Kasumi-1 (cell line): ENCODE measurements around the gene COMT.
"Not testable (repeated sequence)": the region's sequence is repeated elsewhere in the genome, so short reads cannot be mapped to it uniquely, and the experiment has no call there.

Experiments
- DNase-seq, 2 experiments: peaks; one replicate each; lab custom pipeline; 2025; lab: John Stamatoyannopoulos, UW

COMT gene

DNA sequence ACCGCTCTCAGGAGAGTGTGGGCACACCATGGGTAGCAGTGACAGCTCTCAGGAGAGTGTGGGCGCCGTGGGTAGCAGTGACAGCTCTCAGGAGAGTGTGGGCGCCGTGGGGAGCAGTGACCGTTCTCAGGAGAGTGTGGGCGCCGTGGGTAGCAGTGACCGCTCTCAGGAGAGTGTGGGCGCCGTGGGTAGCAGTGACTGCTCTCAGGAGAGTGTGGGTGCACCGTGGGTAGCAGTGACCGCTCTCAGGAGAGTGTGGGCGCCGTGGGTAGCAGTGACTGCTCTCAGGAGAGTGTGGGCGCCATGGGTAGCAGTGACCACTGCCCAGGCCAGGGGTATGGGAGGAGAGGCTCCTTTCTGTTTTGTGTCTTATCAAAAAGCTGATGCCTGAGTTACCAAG, 33.7 kb upstream of the COMT start:
- DNase-seq = not testable (repeated sequence)

DNA sequence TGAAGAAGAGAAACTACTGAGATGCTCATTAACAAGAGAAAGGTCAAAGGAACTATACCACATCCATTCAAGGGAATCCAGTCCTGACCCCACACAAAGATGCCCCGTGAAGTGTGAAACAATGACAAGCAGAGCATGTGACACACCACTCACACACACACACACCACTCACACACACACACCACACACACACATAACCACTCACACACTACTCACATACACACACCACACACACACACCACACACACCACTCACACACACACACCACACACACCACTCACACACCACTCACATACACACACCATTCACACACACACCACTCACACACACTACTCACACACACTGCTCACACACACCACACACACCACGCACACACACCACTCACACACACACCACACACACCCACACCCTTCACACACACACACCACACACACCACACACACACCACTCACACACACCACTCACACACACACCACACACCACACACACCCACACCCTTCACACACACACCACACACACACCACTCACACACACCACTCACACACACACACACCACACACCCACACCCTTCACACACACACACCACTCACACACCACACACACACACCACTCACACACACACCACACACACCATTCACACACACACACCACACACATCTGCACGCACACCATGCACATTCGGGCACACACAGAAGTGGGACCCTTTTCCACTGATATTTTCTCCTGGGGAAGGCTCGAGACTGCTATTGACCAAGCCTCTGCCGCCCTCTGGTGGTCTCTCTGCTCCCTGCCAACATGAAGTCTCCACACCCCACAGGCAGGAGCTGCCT, 32.0 kb upstream of the COMT start:
- peak; percentile 80 to 91 for DNase-seq

DNA sequence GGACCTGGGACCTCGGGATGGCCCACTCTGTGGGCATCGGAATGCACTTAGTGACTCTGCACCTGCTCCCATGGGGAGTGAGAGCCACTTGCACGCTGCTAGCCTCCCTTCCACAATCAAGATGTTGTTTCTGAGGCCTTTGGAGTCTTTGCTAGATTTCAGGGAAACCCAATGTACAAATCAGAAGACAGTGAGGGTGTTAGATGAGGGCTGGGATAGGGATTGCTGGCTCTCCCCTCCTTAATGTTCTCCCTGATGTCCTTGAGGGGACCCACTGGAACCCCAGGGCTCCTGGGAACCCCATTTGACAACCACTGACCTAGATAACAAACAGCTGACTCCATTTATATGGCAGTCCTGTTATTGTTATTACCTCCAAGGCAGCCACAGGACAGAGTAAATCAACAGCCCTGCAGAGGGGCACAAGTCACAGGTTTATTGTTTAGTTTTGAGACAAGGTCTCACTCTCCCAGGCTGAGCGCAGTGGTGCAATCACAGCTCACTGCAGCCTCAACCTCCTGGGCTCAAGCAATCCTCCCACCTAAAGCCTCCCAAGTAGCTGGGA, 31.3 kb upstream of the COMT start:
- DNase-seq = no peak

DNA sequence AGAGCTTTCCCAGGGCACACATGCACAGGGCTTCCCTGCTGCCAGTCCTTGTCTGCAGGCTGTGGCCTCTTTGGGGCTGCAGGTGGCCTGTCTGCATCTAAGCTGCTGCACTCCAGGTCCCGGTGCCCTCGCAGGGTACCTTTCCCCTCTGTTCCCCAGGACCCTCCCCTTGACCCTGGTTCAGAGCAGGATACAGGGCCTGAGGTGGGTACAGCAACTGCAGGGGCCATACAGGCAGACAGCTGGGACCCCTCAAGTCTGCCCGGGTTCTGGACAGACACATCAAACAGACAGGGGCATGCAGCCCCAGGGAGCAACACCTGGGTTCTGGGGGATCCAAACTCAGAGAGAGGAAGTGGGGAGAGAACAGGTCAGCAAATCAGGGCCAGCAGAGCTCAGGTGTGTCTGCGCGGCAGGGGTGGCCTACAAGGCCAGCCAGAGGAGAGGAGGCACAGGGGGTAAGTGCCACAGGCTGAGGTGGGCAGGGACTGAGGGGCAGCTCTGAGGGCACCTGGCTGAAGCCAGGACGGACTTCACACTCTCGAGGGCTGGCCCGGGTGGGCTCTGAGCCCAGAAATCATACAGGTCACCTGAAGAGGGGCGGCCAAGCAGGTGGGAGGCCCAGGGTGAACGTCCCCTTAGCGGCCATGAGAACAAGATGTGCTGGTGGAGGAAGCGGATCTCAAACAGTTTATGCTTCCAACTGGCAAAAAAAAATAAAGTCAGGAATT, 29.9 kb upstream of the COMT start:
- DNase-seq = no peak

DNA sequence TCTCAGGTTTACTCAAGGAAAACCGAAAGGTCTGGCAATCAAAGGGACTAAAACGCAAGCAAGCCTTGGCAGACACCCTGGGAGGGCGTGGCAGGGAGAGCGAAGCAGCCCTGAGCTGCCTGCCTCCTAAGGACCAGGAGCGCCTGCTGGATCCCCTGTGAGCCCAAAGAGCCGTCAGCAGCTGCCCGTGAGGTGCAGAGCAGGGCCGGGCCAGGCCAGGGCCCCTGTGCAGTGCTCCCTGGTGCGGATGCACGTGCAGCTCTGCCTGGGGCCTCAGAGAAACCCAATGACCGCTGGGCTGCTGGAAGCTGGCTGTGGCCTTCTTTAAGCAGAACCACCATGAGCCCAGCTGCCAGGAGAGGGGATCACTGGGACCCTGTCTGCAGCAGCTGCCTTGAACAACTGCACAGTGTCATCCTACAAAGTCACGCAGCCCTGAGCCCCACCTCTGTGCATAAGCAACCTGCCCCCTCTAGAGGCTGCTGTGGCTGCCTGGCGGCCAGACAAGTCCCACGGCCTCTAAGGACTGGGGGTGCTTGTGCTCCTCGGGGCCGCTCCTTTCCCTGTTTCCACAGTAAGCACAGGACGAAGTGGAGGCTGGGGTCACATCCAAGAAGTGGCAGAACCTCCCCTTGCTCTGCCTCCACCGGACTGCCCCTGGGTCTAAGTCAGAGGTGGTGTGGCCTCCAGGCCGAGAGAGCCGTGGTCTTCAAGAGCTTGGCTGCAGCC, 29.1 kb upstream of the COMT start:
- DNase-seq = peak in 1 of 2 experiments; percentile 16

DNA sequence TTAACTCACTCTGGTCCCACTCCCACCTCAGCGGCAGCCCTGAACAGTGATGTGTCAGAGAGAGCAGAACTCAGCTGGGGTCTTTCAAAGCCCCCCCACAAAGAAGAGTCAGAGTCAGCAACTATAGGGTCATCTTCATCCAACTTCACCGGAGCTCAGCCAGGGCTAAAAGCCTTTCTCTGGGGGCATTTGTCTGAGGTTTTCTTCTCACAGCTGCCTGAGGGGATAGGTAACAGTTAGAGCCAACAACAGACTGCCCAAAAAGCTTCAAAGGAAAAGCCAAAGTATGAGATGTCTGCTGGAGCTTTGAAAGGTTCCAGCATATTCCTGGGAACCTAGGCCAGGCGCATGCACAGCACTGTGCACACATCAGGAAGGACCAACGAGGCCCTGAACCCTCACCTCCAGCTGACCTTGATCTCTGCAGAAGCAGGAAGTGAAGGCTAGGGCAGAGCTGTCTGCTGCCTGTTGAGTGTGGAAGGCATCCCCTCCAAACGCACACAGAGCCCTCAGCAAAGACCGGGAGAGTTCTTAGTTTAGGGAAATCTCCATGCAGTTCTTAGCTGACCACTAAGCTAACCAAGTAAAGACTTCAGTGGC, 28.1 kb upstream of the COMT start:
- DNase-seq = no peak

DNA sequence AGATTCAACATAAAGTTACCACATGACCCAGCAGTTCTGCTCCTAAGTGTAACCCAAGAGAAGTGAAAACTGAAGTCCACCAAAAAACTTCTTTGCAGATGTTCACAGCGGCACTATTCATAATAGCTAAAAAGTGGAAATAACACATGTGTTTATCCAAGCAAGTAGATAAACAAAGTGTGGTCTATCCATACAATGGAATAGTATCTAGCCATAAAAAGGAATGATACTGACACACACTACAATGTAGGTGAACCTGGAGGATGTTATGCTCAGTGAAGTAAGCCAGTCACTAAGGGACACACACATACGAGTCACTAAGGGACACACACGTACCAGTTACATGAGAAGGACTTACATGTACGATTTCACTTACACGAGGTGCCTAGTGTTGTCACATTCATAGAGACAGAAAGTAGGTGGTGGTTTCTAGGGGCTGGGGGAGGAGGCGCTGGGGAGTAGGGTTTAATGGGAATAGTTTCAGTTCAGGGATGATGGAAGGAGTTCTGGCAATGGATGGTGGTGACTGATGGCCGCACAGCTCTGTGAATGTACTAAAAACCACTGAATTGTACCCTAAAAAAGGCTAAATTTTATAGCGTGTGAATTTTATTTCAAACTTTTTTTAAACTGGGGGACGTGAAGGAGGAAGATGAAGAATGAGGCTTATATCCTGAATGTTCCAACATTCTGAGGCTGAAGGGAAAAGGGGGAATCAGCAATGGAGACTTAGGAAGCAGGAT, 27.2 kb upstream of the COMT start:
- DNase-seq = no peak

DNA sequence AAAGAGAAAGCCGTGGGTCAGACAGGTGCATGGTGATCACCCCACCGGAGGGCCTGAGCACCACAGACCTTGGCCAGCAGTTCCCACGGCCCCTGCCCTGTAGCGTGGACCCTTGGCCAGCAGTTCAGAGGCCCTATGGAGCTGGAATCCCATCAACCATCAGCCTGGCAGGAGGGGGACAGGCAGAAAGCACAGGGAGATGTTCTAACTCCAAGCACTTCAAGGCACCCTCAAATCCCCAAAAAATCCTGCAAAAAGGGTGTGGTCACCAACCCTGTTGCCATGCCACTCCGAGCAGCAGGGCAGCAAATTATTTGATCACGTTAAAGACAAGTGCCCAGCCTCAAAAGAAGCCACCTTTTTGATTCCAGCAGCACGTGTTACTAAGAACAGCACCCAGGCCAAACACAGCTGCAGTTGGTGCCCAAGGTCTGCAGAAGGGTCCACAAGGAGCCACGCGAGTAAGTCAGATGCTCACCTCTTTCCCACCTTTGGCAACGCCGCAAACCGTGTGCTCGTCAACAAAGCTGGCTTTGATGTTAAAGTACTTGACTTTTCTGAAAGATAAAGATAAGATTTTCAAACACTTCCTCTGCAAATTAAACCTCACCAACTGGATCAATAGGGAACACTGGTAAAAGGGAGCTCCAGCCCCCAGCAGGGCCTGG, 26.2 kb upstream of the COMT start:
- no peak for DNase-seq

DNA sequence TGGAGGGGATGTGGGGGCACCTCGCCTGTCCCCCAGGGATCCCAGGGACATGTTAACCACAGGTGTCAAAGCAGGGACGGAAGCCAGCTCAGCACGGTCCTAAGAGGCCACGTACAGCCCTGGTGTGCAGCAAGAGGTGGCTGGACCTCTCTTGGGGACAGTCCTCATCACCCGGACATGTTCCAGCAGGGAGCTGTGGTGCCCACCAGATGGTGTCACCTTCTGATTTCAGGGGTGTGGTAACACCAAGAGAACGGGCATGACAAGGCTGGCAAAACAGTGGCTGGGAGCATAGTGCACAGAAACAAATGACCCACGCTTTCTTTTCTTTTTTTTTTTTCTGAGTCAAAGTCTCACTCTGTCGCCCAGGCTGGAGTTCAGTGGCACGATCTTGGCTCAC, 25.6 kb upstream of the COMT start:
- DNase-seq = no peak

DNA sequence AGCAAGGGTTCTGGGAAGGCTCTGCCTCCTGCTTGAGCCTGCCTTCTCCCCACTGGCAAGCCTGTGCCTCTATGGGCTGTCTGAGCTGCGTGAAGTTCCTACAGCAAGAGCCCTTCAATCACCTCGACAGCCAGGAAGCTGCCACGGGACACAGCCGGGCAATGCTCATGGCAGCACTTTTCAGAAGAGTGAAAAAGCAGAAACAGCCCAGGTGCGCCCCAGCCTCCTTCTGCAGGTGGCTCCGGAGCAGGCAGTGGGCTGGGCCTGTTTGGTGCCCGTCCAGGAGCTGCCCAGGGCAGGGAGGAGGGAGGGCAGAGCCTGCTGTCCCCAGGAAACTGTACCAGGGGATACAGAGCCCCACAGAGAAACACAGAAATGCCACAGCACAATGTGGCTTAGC, 24.6 kb upstream of the COMT start:
- DNase-seq = no peak

DNA sequence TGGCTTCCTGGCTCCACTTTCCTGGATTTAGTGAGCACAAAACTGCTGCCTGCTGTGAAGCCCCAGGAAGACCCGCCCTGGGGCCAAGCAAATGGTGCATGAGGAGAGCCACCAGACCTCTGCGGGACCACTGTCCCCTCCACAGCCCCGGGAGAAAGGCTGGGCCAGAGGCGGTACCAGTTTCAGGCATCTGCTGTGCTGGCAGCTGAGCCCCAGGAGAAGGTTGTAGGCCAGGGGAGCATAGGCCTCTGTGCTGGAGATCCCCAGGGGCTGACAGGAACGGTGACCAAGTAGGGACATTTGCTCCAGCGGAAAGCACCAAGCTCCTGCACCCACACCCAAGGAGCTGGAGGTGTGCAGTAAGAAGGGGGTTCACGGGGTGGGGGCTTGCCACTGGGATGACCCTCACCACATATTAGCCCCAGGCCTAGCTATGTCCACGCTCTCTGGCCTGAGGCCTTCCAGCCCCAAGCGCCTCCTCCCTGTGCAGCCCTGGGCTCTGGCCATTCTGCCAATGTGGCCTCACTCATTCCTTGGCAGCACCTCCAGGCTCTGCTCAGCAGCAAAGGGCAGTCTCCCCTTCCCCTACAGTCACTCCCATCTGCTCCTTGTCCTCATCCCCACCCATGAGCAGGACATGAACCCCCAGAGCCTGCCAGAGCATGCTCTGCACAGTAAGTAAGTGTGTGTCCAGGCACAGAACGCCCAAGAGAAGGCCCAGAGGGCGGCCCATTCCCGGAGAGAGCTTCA, 24.0 kb upstream of the COMT start:
- no peak for DNase-seq

DNA sequence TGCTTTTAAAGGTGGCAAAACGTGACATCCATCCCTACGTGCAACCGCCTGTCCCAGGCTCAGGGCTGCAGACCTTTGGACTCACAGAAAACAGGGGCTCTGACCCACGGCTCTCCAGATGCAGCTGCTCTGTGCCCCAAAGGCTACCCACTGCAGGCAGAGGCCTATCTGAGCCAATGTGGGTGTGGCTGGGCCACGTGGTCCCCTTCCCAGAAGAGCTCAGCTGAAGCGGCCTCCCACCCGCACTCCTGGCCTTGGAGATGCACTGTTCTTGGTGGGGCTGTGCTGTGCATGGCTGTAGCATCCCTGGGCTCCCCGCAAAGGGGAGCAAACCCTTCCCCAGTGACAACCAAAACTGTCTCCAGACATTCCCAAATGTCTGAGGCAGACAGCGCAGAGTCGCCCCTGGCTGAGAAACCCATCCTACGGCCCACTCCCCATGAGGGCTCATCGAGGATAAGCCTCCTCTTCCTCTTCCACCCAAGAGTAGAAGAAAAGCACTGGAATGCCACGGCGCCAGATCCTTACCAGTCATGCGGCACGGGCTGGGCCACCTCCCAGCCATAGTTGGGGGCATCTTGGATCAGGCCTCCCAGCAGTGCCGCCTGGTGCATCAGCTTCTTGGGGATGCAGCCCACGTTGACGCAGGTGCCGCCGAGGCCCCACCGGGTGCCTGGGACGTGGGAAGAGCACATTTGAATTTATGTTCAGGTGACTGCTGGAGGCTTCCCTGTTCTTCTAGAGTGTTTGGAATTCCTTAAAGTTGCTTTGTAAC, 23.1 kb upstream of the COMT start:
- DNase-seq = no peak

DNA sequence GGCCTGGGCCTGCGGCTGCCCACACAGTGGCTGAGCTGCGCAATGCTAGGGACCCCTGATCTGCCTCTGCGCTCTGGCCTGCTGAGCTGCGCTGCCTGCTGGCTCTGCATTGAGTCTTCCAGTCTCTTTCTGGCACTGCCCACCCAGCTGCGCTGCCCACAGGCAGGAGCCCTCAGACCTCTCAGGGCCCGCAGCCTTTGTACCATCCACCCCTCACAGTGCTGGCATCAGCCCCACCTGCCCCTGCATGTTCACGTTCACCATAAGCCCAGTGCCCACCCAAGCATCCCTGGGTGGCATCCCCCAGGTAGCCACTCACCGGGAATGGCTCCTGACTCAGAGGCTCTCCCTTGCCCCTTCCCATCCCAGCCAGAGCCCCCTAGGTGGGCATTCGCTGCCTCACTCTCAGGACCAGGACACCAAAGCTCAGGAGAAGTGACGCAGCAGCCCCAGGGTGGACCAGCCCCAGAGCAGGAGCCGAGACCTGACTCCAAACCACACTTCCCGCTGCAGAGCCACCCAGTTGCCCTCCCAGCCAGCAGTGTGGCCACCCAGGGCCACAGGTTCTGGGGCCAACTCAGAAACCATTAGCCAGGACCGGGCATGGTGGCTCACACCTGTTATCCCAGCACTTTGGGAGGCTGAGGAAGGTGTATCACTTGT, 21.7 kb upstream of the COMT start:
- DNase-seq = no peak

DNA sequence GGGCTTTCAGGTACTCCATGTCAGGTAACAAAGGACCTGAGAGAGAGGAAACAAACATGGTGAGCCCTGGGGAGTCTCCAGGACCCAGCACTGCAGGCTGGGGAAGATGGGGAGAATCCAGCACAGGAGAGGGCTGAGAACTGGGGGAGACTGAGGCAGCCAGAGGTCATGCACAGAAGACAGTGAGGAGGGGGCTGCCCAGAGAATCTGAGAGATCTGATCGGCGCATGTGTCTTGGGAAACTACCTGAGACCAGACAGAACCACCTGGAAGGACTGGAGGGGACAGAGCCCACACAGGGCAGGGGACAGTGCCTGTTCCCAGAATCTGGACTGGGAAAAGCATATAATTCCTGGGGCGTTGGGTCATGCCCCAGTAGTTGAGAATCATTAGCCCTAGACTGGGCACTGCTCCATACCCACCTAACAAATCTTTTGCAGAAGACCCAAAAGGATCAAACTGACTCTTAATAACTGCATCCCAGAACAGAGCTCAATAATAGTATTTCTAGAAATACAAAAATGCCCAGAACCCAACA, 20.0 kb upstream of the COMT start:
- DNase-seq = no peak

DNA sequence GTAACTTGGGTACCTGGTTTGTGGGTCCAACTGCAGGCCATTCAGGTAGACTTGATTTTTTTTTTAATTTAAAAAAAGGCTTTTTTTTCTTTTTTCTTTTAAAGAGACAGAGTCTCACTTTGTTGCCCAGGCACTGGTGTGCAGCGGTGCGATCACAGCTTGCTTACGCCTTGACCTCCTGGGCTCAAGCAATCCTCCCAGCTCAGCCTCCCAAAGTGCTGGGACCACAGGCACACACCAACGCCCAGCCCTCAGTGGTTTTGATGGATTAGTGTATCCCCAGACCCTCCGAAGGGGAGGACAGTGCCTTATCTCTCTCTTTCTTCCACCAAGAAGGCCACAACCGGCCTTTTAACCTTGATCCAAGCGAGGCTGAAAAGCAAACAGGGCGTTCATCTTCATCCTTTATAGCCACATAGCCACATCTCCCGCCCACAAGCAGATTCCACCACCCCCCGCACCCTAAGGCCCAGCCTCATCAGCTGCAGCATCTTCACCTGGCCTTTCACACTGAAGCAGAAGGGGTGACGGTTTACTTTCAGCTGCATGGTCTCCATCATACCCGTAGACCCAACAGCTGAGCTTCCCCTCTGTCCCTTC, 17.6 kb upstream of the COMT start:
- DNase-seq = no peak

DNA sequence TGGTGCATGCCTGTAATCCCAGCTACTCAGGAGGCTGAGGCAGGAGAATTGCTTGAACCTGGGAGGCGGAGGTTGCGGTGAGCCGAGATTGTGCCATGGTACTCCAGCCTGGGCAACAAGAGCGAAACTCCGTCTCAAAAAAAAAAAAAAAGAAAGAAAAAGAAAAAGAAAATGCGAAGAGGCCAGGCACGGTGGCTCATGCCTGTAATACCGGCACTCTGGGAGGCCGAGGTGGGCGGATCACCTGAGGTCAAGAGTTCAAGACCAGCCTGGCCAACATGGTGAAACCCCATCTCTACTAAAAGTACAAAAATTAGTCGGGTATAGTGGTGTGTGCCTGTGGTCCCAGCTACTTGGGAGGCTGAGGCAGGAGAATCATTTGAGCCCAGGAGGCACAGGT, 15.5 kb upstream of the COMT start:
- DNase-seq = not testable (repeated sequence)

DNA sequence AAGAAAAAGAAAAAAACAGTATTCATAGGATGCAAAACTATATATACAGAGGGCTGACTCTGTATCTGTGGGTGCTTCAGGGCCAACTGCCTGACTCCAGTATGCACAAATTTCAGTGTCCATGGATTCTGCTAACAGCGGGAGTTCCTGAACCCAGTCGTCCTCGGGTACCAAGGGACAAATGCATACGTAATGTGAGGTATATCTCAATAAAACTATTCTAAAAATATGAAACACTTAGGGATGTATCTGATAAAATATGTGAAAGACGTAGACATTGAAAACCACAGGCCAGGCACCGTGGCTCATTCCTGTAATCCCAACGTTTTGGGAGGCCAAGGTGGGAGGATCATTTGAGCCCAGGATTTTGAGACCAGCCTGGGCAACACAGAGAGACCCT, 13.9 kb upstream of the COMT start:
- no peak for DNase-seq

DNA sequence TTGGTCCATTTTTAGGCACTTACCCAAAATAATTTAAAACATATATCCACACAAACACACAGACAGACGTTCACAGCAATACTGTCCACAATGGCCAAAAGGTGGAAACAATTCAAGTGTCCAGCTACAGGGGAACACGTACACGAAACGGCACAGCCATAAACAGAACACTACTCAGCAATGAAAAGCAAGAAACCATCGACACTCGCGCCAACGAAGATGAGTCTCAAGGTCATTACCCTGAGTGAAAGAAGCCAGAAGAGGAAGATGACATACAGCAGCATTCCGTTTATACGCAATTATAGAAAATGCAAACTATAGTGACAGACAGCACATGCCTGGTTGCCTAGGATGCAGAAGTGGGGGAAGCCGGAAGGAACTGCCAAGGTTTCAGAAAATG, 13.4 kb upstream of the COMT start:
- DNase-seq = no peak
